IMR-90 (cell line): ENCODE results near the gene PTPRK. TPM values are rescaled to one million over a fixed set of nuclear protein-coding genes. Genes with fewer than 3 reads are reported as not detected.

Experiments used
- ATAC-seq: fragments of 200-7000 bp; cut with Tn5 transposase; 2 replicates; pipeline ENCODE4 v1.9.1; 2020; ENCODE audit warnings: low read depth, mild to moderate bottlenecking, moderate library complexity
- BruUV-seq: library from RNA; stranded (reverse); fragments of 400-500 nt; replicated peaks from 2 replicates; lab custom pipeline; 2021; lab: Mats Ljungman, UMichigan
- CTCF ChIA-PET: fragments of 300-600 bp; formaldehyde crosslinking; extraction: SDS; loops from one replicate; lab custom pipeline; 2021; ENCODE audit warnings: antibody characterized with exemption; lab: Yijun Ruan, JAX
- POLR2A ChIA-PET: fragments of 300-600 bp; sonication (Branson Sonifier 250); formaldehyde crosslinking; loops from one replicate; lab custom pipeline; 2022; ENCODE audit warnings: antibody characterized with exemption; ENCODE audit not compliant: unreplicated experiment; lab: Charles Lee
- DNase-seq: peaks from one replicate; pipeline ENCODE4 v3.0.0; 2013
- H2AFZ ChIP-seq: replicated peaks from 2 replicates; pipeline ENCODE3; 2013; ENCODE audit warnings: low read length, mild to moderate bottlenecking; ENCODE audit not compliant: poor library complexity
- H2AK5ac ChIP-seq: 2 replicates; pipeline ENCODE4 v1.6.1; 2013; ENCODE audit warnings: low read depth, low read length, inconsistent platforms
- H2AK9ac ChIP-seq: replicated peaks from 2 replicates; pipeline ENCODE3; 2013; ENCODE audit warnings: mild to moderate bottlenecking, low read depth, low read length, moderate library complexity; ENCODE audit not compliant: poor library complexity
- H2BK120ac ChIP-seq: 2 replicates; pipeline ENCODE4 v1.6.1; 2013; ENCODE audit warnings: low read depth, low read length, inconsistent platforms
- H2BK15ac ChIP-seq: 3 replicates; pipeline ENCODE4 v1.6.1; 2013; ENCODE audit warnings: low read depth, low read length, inconsistent platforms
- H2BK20ac ChIP-seq: 2 replicates; pipeline ENCODE4 v1.6.1; 2013; ENCODE audit warnings: low read depth, mild to moderate bottlenecking, inconsistent platforms, low read length, moderate library complexity
- H2BK5ac ChIP-seq: 2 replicates; pipeline ENCODE4 v1.6.1; 2013; ENCODE audit warnings: mild to moderate bottlenecking, low read depth, low read length, inconsistent platforms; ENCODE audit not compliant: poor library complexity, severe bottlenecking
- H3K14ac ChIP-seq: replicated peaks from 2 replicates; pipeline ENCODE4 v1.6.1; 2013; ENCODE audit warnings: low read depth, low read length, inconsistent platforms
- H3K18ac ChIP-seq: 2 replicates; pipeline ENCODE4 v1.6.1; 2013; ENCODE audit warnings: low read depth, low read length, control low read depth
- H3K23ac ChIP-seq: 2 replicates; pipeline ENCODE4 v1.6.1; 2013; ENCODE audit warnings: low read depth, low read length, inconsistent platforms
- H3K27ac ChIP-seq: 2 replicates; pipeline ENCODE4 v1.5.1; 2013; ENCODE audit warnings: mild to moderate bottlenecking, control low read depth, low read length; ENCODE audit not compliant: insufficient read depth
- H3K27me3 ChIP-seq: 2 replicates; pipeline ENCODE4 v1.6.1; 2013; ENCODE audit warnings: low read length; ENCODE audit not compliant: control insufficient read depth, insufficient read depth
- H3K36me3 ChIP-seq: 2 replicates; pipeline ENCODE4 v1.6.1; 2013; ENCODE audit warnings: low read length, mixed read lengths; ENCODE audit not compliant: control insufficient read depth, insufficient read depth
- H3K4ac ChIP-seq: 2 replicates; pipeline ENCODE4 v1.6.1; 2013; ENCODE audit warnings: low read depth, low read length, inconsistent platforms
- H3K4me1 ChIP-seq: 2 replicates; pipeline ENCODE4 v1.6.1; 2013; ENCODE audit warnings: low read length, mixed read lengths; ENCODE audit not compliant: control insufficient read depth, insufficient read depth
- H3K4me2 ChIP-seq: 2 replicates; pipeline ENCODE4 v1.6.1; 2013; ENCODE audit warnings: low read depth, mild to moderate bottlenecking, control low read depth, low read length, moderate library complexity
- H3K4me3 ChIP-seq: 2 replicates; pipeline ENCODE4 v1.5.1; 2013; ENCODE audit warnings: low read depth, mild to moderate bottlenecking, control low read depth, low read length, moderate library complexity; ENCODE audit not compliant: insufficient read depth
- H3K56ac ChIP-seq: 2 replicates; pipeline ENCODE4 v1.6.1; 2013; ENCODE audit warnings: low read length, inconsistent platforms; ENCODE audit not compliant: insufficient read depth; ENCODE audit errors: extremely low read depth
- H3K79me1 ChIP-seq, 2 experiments: 2 replicates each; pipeline ENCODE4 v1.6.1; 2013; ENCODE audit warnings: low read length in 2 of 2, inconsistent platforms in 1 of 2, low read depth in 1 of 2
- H3K9ac ChIP-seq: 2 replicates; pipeline ENCODE4 v1.6.1; 2013; ENCODE audit warnings: low read depth, low read length, control low read depth
- H3K9me1 ChIP-seq: 2 replicates; pipeline ENCODE4 v1.6.1; 2013; ENCODE audit warnings: low read length, inconsistent platforms; ENCODE audit not compliant: insufficient read depth
- H3K9me3 ChIP-seq: 2 replicates; pipeline ENCODE4 v1.6.1; 2013; ENCODE audit warnings: low read length; ENCODE audit not compliant: control insufficient read depth, insufficient read depth
- H4K20me1 ChIP-seq: 2 replicates; pipeline ENCODE4 v1.6.1; 2013; ENCODE audit warnings: low read length, inconsistent platforms; ENCODE audit not compliant: insufficient read depth
- H4K5ac ChIP-seq: 2 replicates; pipeline ENCODE4 v1.6.1; 2013; ENCODE audit warnings: mild to moderate bottlenecking, low read depth, low read length, control low read depth
- H4K8ac ChIP-seq, 2 experiments: 2 replicates each; pipeline ENCODE4 v1.6.1; 2013; ENCODE audit warnings: low read depth in 2 of 2, low read length in 2 of 2, control low read depth in 1 of 2, inconsistent platforms in 1 of 2
- H4K91ac ChIP-seq: 2 replicates; pipeline ENCODE4 v1.6.1; 2013; ENCODE audit warnings: low read depth, low read length, inconsistent platforms; ENCODE audit not compliant: insufficient read depth
- BHLHE40 ChIP-seq: fragments of 150-350 bp; IDR thresholded peaks from 2 replicates; pipeline ENCODE4 v1.6.1; 2016; ENCODE audit warnings: mild to moderate bottlenecking, low read depth, low read length
- MAZ ChIP-seq: IDR thresholded peaks from 2 replicates; pipeline ENCODE4 v1.6.1; 2012; ENCODE audit warnings: low read depth, mild to moderate bottlenecking, low read length, improper control_type of control experiment, moderate library complexity, borderline replicate concordance
- NFE2L2 ChIP-seq: fragments of 150-350 bp; IDR thresholded peaks from 2 replicates; pipeline ENCODE4 v1.6.1; 2016; ENCODE audit warnings: low read depth, mild to moderate bottlenecking, low read length
- POLR2A ChIP-seq: IDR thresholded peaks from 2 replicates; pipeline ENCODE4 v1.6.1; 2012; ENCODE audit warnings: mild to moderate bottlenecking, low read depth, low read length
- RFX5 ChIP-seq: IDR thresholded peaks from 2 replicates; pipeline ENCODE4 v1.8.0; 2012; ENCODE audit warnings: low read depth, mild to moderate bottlenecking, low read length, moderate library complexity
- WGBS, 2 experiments: methylation state at CpG; one replicate each; pipeline versions ENCODE4 v1.1.5 to v1.1.7; 2013; ENCODE audit warnings: missing lambda C conversion rate in 2 of 2; ENCODE audit not compliant: insufficient read length in 1 of 2; ENCODE audit errors: extremely low coverage in 2 of 2; 5-methylcytosine and 5-hydroxymethylcytosine counted together
- dilution Hi-C: fragments of 300-500 bp; cut with HindIII; formaldehyde crosslinking; loops from one replicate; pipeline ENCODE4 v1.14.3; 2018; ENCODE audit warnings: low sequenced_read_pairs; ENCODE audit not compliant: unreplicated experiment
- in situ Hi-C: fragments of 300-500 bp; cut with MboI; formaldehyde crosslinking; loops from 3 replicates; pipeline ENCODE4 v1.14.3; 2019; ENCODE audit warnings: low sequenced_read_pairs, inconsistent platforms, mixed read lengths
- intact Hi-C: fragments of 100-400 bp; cut with micrococcal nuclease; formaldehyde crosslinking; loops from 2 replicates; pipeline ENCODE4 v1.10.0; 2022
- polyA plus RNA-seq, 3 experiments: library from polyadenylated mRNA; depleted of rRNA; stranded (reverse); fragments of >200 nt; gene quantifications; 2 replicates each; pipeline ENCODE4 v1.2.3, GENCODE V29; 2012; ENCODE audit warnings: low replicate concordance in 1 of 3
- total RNA-seq: library from RNA; depleted of rRNA; stranded (reverse); fragments of >200 nt; gene quantifications from 2 replicates; pipeline ENCODE4 v1.2.3, GENCODE V29; 2012
- TF ChIP-seq, protein P1 (sequence below): fragments of 150-350 bp; IDR thresholded peaks from 2 replicates; pipeline ENCODE4 v1.6.1; 2016; ENCODE audit warnings: low read depth, mild to moderate bottlenecking, low read length, moderate library complexity, borderline replicate concordance

PTPRK gene
- total and polyA plus RNA-seq, 2 of the 4 experiments (the other 2 are of a cell fraction) = 18.0 to 80.8 TPM

GRCh38 chr6:128144320-128144719, 376.1 kb downstream of the PTPRK start:
- Histone ChIP-seq H3K27me3 (no peaks in the 10 kb centered on the region), H3K9me3 (no peaks in the 10 kb centered on the region), H3K4me2 (no peak overlapping the region), H3K36me3 (no peaks in the 10 kb centered on the region), H2BK120ac (no peak overlapping the region), H4K8ac (no peak overlapping the region), H2AK9ac (no peak overlapping the region), H4K5ac (no peak overlapping the region), H3K23ac (no peak overlapping the region), H4K91ac (no peak overlapping the region), H3K14ac (no peak overlapping the region), H3K4me1 (no peaks in the 10 kb centered on the region), H3K4ac (no peak overlapping the region), H4K20me1 (no peaks in the 10 kb centered on the region), H3K56ac (no peak overlapping the region), H3K79me1 (peaks cover 0 to 3% of the 10 kb centered on the region in 2 experiments; a peak in 1 of 4 replicates), H3K9ac (no peak overlapping the region), H2BK20ac (no peak overlapping the region), H3K27ac (no peak overlapping the region), H2BK5ac (no peak overlapping the region), H2BK15ac (no peak overlapping the region), H3K18ac (no peak overlapping the region), H3K9me1 (no peaks in the 10 kb centered on the region), H2AFZ (no peak overlapping the region), H2AK5ac (no peak overlapping the region), H3K4me3 (no peak overlapping the region)
- ATAC-seq (no peak), DNase-seq (no peak)
- CTCF ChIA-PET = no interaction called here
- POLR2A ChIA-PET = no interaction called here
- no TSS peak for BruUV-seq
- in situ Hi-C loops (no loop called here), intact Hi-C loops (no loop called here), dilution Hi-C loops (no loop called here)
- no CpG with 5 or more reads among the region's 1 CpG for WGBS, 2 experiments
- TF ChIP-seq POLR2A (no peak), RFX5 (no peak), NFE2L2 (no peak), BHLHE40 (no peak), MAZ (no peak)
- TF ChIP-seq, protein P1, sequence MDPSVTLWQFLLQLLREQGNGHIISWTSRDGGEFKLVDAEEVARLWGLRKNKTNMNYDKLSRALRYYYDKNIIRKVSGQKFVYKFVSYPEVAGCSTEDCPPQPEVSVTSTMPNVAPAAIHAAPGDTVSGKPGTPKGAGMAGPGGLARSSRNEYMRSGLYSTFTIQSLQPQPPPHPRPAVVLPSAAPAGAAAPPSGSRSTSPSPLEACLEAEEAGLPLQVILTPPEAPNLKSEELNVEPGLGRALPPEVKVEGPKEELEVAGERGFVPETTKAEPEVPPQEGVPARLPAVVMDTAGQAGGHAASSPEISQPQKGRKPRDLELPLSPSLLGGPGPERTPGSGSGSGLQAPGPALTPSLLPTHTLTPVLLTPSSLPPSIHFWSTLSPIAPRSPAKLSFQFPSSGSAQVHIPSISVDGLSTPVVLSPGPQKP = no peak
